Measurements from ENCODE around the gene PLB1. TPM values are rescaled to one million over a fixed set of nuclear protein-coding genes. Genes with fewer than 3 reads are reported as not detected.

The PLB1 gene
- polyA plus RNA-seq, 2 of the 4 experiments (the other 2 are of a cell fraction), result 0.26 to 1.4 TPM

- TF ChIP-seq REST (IDR thresholded peaks at IDR 0.05) (no peak), MAZ (IDR thresholded peaks at IDR 0.05; ENCODE audit: borderline replicate concordance, low read depth, low read length) (no peak)
Observed at GRCh38 chr2:28532399-28532798, 36.5 kb downstream of the PLB1 start (continued).

GRCh38 chr2:28533044-28533680 lies 37.3 kb downstream of the PLB1 start:
- ChIA-PET CTCF (interaction anchor here (2.4 kb wide), 1 partner anchor 17 kb away, joined by 6 read pairs; no protein-coding TSS in a partner anchor), POLR2A (no interaction called here)
- 60% methylated on average over 6 of the region's 6 CpGs for WGBS (ENCODE audit: missing lambda C conversion rate)
- Histone ChIP-seq H3K27ac (no peak overlapping the region), H3K4me2 (no peak overlapping the region), H3K4me3 (no peak overlapping the region), H3K9me3 (no peaks in the 10 kb centered on the region), H3K4me1 (no peaks in the 10 kb centered on the region)
- DNase-seq (ENCODE audit: low read depth in 1 of 2, low spot score in 1 of 2), result no peak
- TF ChIP-seq CTCF (IDR thresholded peaks at IDR 0.05), result no peak
- TF ChIP-seq CBX8 (IDR thresholded peaks at IDR 0.05), result no peak
- no peak for TF ChIP-seq CEBPB (IDR thresholded peaks at IDR 0.05)
- TF ChIP-seq MAFK (IDR thresholded peaks at IDR 0.05; ENCODE audit: partially characterized antibody), result no peak
- no peak for TF ChIP-seq POLR2AphosphoS2 (conservative IDR thresholded peaks at IDR 0.05; ENCODE audit: low read length)
- no peak for TF ChIP-seq RAD21 (conservative IDR thresholded peaks at IDR 0.05 in 1 of 2, IDR thresholded peaks at IDR 0.05 in 1 of 2)
- TF ChIP-seq ZFP36 (IDR thresholded peaks at IDR 0.05; ENCODE audit: borderline replicate concordance, partially characterized antibody), result no peak
- TF ChIP-seq EP300 (IDR thresholded peaks at IDR 0.05), result no peak
- TF ChIP-seq ELK1 (IDR thresholded peaks at IDR 0.05; ENCODE audit: low read depth, low read length), result no peak
- no peak for TF ChIP-seq FOSB (CRISPR knock-in tag; IDR thresholded peaks at IDR 0.05)
- TF ChIP-seq HEYL (CRISPR knock-in tag; IDR thresholded peaks at IDR 0.05), result no peak
- no peak for TF ChIP-seq EHF (CRISPR knock-in tag; IDR thresholded peaks at IDR 0.05)
- TF ChIP-seq NR3C1 (IDR thresholded peaks at IDR 0.05), result no peak
- no peak for TF ChIP-seq SMC3 (IDR thresholded peaks at IDR 0.05)
- no peak for TF ChIP-seq RNF2 (IDR thresholded peaks at IDR 0.05; ENCODE audit: borderline replicate concordance, low read depth)
- TF ChIP-seq FOSL2 (IDR thresholded peaks at IDR 0.05), result no peak
- TF ChIP-seq FOSL2 (CRISPR knock-in tag; IDR thresholded peaks at IDR 0.05), result no peak
- TF ChIP-seq HOXB13 (CRISPR knock-in tag; IDR thresholded peaks at IDR 0.05; ENCODE audit: low read depth), result no peak
- no peak for TF ChIP-seq TP53 (CRISPR knock-in tag; IDR thresholded peaks at IDR 0.05)
- TF ChIP-seq BCL3 (IDR thresholded peaks at IDR 0.05), result no peak
- no peak for FAIRE-seq
- no peak for ATAC-seq

All from A549 (cell line).